Right cardiac atrium (tissue), 5 donors: ENCODE data around the gene TGM6. TPM values are rescaled to one million over a fixed set of nuclear protein-coding genes. Genes with fewer than 3 reads are reported as not detected.

ENCODE experiments used
- ATAC-seq, 2 donors: fragments of 200-7000 bp; cut with Tn5 transposase; one replicate each; pipeline versions ENCODE4 v1.8.0 to v1.9.1; 2020; ENCODE audit warnings: moderate library complexity in 2 of 2, mild to moderate bottlenecking in 1 of 2
- DNase-seq, 3 donors: peaks; one replicate each; pipeline ENCODE4 v3.0.0-alpha.2; 2020
- H3K27ac ChIP-seq: one replicate; pipeline ENCODE4 v1.5.1; 2013; ENCODE audit warnings: mild to moderate bottlenecking, low read length, control low read depth, moderate library complexity
- H3K27me3 ChIP-seq: one replicate; pipeline ENCODE4 v1.6.1; 2013; ENCODE audit not compliant: control insufficient read depth, insufficient read depth
- H3K4me1 ChIP-seq: one replicate; pipeline ENCODE4 v1.6.1; 2013; ENCODE audit warnings: low read length; ENCODE audit not compliant: control insufficient read depth, insufficient read depth
- H3K4me3 ChIP-seq: one replicate; pipeline ENCODE4 v1.5.1; 2013; ENCODE audit warnings: low read length, control low read depth
- H3K9me3 ChIP-seq: one replicate; pipeline ENCODE4 v1.6.1; 2013; ENCODE audit warnings: low read length; ENCODE audit not compliant: control insufficient read depth
- WGBS: extraction: QIAGEN DNeasy Blood & Tissue Kit; methylation state at CpG from one replicate; pipeline ENCODE4 v1.1.7; 2013; 5-methylcytosine and 5-hydroxymethylcytosine counted together
- intact Hi-C, 4 donors: fragments of 100-400 bp; cut with DNase I; formaldehyde crosslinking; loops; one replicate each; pipeline versions ENCODE4 v1.11.0 to v1.14.0; 2022 to 2023
- polyA plus RNA-seq: library from polyadenylated mRNA; stranded (reverse); fragments of 200-250 nt; gene quantifications from one replicate; pipeline ENCODE4 v1.2.3, GENCODE V29; 2013
- total RNA-seq, 4 donors: library from RNA; stranded (reverse); fragmentation: NEBNext Ultra II Directional; extraction: Animal tissue kit (Norgen Biotek cat#: 25700); gene quantifications; one replicate each; pipeline ENCODE4 v1.2.1, GENCODE V29; 2021
- donor health status: healthy with polysubstance abuse.
- donor health status: DM: no; HTN: yes; CAD: no.
- donor health status: DM: no; HTN: no; CAD: no.
- donor health status: DM: no; HTN: yes; CAD: no; lungs with severe emphysema.
- donor health status: DM: yes; HTN: yes; CAD: no.

Gene TGM6
- total and polyA plus RNA-seq, 5 donors: not detected

DNA sequence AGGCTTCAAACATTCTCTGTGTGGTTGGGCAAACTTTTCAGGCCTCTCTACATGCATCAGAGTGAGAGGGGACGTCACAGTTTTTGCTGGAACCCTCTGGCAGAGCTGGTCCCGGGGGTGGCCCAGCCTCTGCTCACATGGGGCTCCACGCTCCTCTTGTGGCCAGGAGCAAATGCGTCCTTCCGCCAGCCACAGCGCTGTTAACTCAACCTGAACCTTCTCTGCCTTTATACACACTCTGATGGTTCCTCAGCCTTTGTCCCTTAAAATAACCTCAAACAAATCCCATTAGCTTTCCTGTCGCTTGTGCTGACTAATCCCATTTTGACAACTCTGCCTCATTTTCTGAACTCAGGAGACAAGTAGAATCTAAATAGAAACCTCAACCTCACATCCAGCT lies 39.4 kb upstream of the TGM6 start:
- DNase-seq (no peak), ATAC-seq (no peak)
- H3K27me3 ChIP-seq: no peaks in the 10 kb centered on the region
- intact Hi-C loops: loop anchor here in 1 of 4 donors (10.0 kb wide), 1 partner anchor 137 kb away; no protein-coding TSS in a partner anchor
- H3K9me3 ChIP-seq: no peaks in the 10 kb centered on the region
- H3K27ac ChIP-seq: no peak overlapping the region
- H3K4me3 ChIP-seq: no peak overlapping the region
- H3K4me1 ChIP-seq: no peaks in the 10 kb centered on the region
- 81% methylated on average over 7 of the region's 7 CpGs for WGBS

DNA sequence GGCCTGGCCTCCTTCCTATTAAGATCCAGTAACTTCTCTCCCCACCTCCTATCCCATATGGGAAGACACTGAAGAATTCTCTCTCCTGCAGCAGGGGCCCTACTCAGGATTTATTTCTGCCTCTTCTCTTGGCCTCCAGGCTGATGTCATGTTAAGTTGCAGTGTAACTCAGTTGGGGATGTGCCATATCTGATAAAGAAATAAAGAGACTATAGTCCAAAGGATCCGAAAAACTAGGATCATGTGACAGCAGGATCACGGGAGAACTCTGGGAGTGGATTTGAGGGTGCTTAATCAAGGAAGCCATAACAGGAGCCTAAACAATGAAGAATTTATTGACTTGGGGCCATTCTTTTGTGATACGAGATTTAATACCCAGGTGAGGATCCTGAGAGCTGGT lies 38.5 kb upstream of the TGM6 start:
- H3K27ac ChIP-seq: no peak overlapping the region
- H3K4me3 ChIP-seq: no peak overlapping the region
- 62% methylated on average over 3 of the region's 3 CpGs for WGBS
- H3K9me3 ChIP-seq: no peaks in the 10 kb centered on the region
- no peak for ATAC-seq
- no peaks in the 10 kb centered on the region for H3K4me1 ChIP-seq
- intact Hi-C loops: loop anchor here in 1 of 4 donors (10.0 kb wide), 1 partner anchor 137 kb away; no protein-coding TSS in a partner anchor
- no peak for DNase-seq
- H3K27me3 ChIP-seq: no peaks in the 10 kb centered on the region

DNA sequence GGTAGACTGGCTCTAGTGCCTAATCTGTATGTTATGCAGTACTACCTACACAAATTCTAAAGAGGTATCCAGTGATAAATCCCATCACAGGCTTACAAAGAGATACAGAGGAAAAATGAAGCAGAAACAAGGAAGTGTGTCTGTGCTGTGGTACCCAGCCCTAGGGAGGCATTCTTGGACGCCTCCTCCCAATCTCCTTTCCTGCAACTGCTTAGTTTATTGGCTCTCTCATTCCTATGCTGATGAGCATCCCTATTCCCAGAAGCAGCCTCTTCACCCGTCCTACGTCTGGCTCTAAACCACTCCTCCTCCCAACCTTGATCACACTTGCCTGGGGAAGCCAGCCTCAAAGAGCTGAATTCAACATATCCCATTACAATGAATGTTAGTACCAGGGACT lies 34.5 kb upstream of the TGM6 start:
- H3K27me3 ChIP-seq: no peaks in the 10 kb centered on the region
- 57% methylated on average over 3 of the region's 3 CpGs for WGBS
- H3K4me3 ChIP-seq: no peak overlapping the region
- intact Hi-C loops: loop anchor here in 1 of 4 donors (10.0 kb wide), 1 partner anchor 141 kb away; no protein-coding TSS in a partner anchor
- no peaks in the 10 kb centered on the region for H3K9me3 ChIP-seq
- no peak for ATAC-seq
- no peaks in the 10 kb centered on the region for H3K4me1 ChIP-seq
- H3K27ac ChIP-seq: no peak overlapping the region
- DNase-seq: no peak

DNA sequence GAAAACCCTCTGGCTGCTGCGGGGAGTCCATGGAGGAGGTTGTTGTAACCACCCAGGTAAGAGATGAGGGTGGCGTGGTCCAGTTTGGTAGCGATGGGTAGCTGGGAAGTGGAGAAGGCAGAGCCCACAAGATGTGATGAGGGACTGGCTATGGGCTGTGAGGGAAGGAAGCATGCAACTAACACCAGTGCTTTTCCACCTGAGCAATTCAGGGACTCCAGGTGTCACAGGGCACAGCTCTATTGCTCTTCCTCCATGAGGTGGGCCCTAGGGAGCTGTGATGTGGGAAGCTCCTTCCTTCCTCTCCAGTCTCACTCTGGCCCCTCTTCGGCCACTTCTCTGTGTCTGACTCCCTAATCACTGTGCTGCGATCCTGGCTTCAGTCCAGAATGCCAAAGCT lies 32.4 kb upstream of the TGM6 start:
- Histone ChIP-seq H3K4me3 (no peak overlapping the region), H3K27ac (no peak overlapping the region), H3K27me3 (no peaks in the 10 kb centered on the region), H3K4me1 (no peaks in the 10 kb centered on the region), H3K9me3 (no peaks in the 10 kb centered on the region)
- DNase-seq (no peak), ATAC-seq (no peak)
- 62% methylated on average over 5 of the region's 5 CpGs for WGBS
- intact Hi-C loops: loop anchor here in 1 of 4 donors (10.0 kb wide), 1 partner anchor 144 kb away; no protein-coding TSS in a partner anchor

DNA sequence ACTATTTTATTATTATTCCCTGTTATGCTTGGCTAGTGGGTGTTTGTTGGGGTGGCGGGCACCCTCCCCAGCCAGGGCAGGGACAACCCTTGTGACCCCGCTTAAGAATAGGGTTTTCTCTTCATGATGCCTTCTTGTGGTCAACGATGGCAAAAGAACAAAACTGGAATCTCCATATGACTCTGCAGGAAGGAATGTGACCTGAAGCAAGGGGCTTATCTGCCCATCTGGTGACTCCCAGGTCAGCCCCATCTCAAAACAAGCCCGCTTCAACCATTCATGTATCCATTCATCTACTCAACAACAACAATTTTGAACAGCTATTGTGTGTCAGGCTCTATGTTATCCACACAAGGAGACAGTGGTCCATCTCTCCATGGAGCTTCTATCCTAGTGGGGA lies 30.9 kb upstream of the TGM6 start:
- WGBS: 47% methylated on average over 4 of the region's 4 CpGs
- intact Hi-C loops: loop anchor here in 1 of 4 donors (10.0 kb wide), 1 partner anchor 145 kb away; no protein-coding TSS in a partner anchor
- Histone ChIP-seq H3K27me3 (no peaks in the 10 kb centered on the region), H3K4me1 (no peaks in the 10 kb centered on the region), H3K27ac (no peak overlapping the region), H3K9me3 (no peaks in the 10 kb centered on the region), H3K4me3 (no peak overlapping the region)
- no peak for ATAC-seq
- DNase-seq: no peak

DNA sequence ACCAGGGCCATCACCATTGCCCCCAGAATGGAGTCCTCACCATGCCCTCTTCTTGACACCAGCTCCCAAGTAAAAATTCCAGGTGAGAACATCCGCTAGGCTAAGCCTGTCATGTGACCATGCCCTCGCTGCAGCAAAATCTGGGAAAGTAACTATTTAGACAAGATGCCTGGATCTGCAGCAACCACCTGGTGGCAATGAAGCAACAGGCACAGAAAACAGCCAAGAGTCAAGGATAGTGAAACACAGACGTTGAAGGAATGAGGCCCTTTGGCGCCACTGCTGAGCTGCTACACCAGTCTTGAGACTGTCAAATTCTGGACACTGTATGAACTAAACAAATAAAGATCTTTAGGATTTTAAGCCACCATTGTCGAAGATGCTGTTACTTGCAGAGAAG lies 30.1 kb upstream of the TGM6 start:
- H3K4me1 ChIP-seq: no peaks in the 10 kb centered on the region
- intact Hi-C loops: no loop called here
- ATAC-seq (no peak), DNase-seq (no peak)
- no peak overlapping the region for H3K4me3 ChIP-seq
- H3K9me3 ChIP-seq: no peaks in the 10 kb centered on the region
- 84% methylated on average over 5 of the region's 5 CpGs for WGBS
- H3K27ac ChIP-seq: no peak overlapping the region
- no peaks in the 10 kb centered on the region for H3K27me3 ChIP-seq

DNA sequence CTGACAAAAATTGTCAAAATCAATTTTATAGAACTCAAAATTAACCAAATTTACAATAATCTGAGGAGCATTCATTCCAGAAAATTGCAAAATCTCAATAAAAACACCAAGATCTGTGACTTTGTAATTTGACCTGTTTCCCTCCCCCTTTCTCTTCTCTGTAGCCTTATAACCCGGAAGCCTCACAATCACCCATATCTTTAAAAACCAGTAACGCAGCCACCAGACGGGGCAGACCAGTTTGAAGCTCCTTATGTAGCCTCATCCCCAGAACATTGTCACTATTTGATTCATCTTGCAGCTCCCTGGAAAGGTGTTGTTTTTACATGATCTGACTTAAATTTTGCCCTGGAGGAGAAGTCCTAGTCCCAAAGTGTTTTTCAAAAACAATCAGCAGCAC lies 27.5 kb upstream of the TGM6 start:
- ATAC-seq (no peak), DNase-seq (no peak)
- no peak overlapping the region for H3K27ac ChIP-seq
- intact Hi-C loops: no loop called here
- H3K4me1 ChIP-seq: no peaks in the 10 kb centered on the region
- H3K27me3 ChIP-seq: no peaks in the 10 kb centered on the region
- no peak overlapping the region for H3K4me3 ChIP-seq
- H3K9me3 ChIP-seq: no peaks in the 10 kb centered on the region
- WGBS: 44% methylated on average over 3 of the region's 3 CpGs

DNA sequence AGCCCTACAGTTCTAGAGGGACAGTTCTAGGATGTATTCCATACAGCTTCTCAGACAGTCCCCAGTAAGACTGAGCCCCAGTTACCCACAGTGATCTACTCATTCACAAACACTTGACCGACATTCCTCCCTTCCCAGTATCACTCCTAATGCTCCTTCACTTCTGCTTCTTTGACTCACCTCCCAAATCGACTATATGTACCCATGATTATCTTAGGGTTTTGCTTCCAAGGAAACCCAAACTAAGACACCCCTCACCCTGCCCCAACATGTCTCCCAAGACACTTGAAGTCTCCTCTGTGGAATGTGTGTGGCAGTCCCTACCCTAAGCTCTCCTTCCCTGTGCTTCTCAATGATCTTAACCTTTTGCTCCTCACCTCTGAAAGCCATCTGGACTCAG lies 23.6 kb upstream of the TGM6 start:
- ATAC-seq: no peak
- DNase-seq: no peak
- no peaks in the 10 kb centered on the region for H3K9me3 ChIP-seq
- intact Hi-C loops: no loop called here
- no peaks in the 10 kb centered on the region for H3K27me3 ChIP-seq
- H3K27ac ChIP-seq: no peak overlapping the region
- H3K4me3 ChIP-seq: no peak overlapping the region
- no peaks in the 10 kb centered on the region for H3K4me1 ChIP-seq
- 52% methylated on average over 2 of the region's 2 CpGs for WGBS

DNA sequence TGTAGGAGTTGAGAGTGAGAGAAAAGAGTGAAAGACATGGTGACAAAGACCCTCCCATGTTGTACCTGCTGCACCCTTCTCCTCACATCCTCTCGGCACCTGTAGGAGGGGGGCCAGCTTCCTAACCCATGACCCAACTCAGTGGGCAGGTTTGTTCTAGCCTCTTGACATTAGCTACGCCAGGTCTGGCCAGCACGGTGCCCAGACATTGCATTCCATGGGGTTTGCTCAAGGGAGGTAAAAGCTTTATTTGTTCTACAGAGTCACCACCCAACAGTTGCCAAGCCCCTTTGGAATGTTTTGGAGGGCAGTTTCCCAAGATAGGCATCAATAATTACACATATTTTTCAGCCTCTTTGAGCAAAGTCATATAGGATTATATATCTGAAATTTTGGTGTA lies 22.7 kb upstream of the TGM6 start:
- DNase-seq (no peak), ATAC-seq (no peak)
- no peak overlapping the region for H3K27ac ChIP-seq
- H3K4me1 ChIP-seq: no peaks in the 10 kb centered on the region
- no peaks in the 10 kb centered on the region for H3K27me3 ChIP-seq
- H3K4me3 ChIP-seq: no peak overlapping the region
- WGBS: 85% methylated on average over 3 of the region's 3 CpGs
- no peaks in the 10 kb centered on the region for H3K9me3 ChIP-seq
- intact Hi-C loops: no loop called here

DNA sequence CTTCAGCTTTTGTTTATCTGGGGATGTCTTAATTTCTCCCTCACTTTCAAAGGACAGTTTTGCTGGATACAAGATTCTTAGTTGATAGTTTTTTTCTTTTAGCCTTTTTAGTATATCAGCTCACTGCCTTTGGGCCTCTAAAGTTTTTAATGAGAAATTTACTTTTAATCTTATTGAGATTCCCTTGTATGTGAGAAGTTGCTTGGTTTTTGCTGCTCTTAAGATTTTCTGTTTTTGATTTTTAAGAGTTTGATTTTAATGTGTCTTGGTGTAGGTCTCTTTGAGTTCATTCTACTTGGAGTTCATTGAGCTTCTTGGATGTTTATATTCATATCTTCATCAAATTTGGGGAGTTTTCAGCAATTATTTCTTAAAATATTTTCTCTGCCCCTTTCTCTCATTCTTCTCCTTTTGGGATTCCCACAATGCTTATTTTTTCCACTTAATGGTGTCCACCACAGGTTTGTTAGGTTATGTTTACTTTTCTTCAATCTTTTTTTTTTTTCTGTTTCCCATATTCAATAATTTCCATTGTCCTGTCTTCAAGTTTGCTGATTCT lies 19.6 kb upstream of the TGM6 start:
- H3K27me3 ChIP-seq: no peaks in the 10 kb centered on the region
- no peak for DNase-seq
- ATAC-seq: no peak
- H3K9me3 ChIP-seq: no peaks in the 10 kb centered on the region
- intact Hi-C loops: no loop called here
- H3K27ac ChIP-seq: no peak overlapping the region
- H3K4me3 ChIP-seq: no peak overlapping the region
- H3K4me1 ChIP-seq: no peaks in the 10 kb centered on the region

DNA sequence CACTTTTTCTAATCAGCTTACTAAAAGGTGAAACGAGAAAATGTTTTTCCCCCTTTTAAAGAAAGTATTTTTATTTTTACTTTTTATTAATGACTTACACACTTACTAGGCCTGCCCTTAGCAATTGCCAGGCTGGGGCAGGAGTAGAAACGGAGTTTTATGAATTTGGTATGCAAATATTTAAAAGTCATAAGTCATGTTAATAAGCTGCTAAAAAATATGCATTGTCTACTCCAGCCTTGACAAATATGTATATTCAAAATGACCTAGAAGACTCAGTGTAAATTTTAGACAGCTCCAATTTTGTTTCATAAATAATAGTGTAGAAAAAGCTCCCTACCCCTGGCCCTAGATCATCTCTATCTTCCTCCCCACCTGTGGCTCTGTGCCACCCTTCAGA lies 17.5 kb upstream of the TGM6 start:
- no peaks in the 10 kb centered on the region for H3K9me3 ChIP-seq
- H3K4me3 ChIP-seq: no peak overlapping the region
- intact Hi-C loops: no loop called here
- H3K27ac ChIP-seq: no peak overlapping the region
- DNase-seq (no peak), ATAC-seq (no peak)
- 81% methylated on average over 2 of the region's 2 CpGs for WGBS
- no peaks in the 10 kb centered on the region for H3K27me3 ChIP-seq
- H3K4me1 ChIP-seq: no peaks in the 10 kb centered on the region

DNA sequence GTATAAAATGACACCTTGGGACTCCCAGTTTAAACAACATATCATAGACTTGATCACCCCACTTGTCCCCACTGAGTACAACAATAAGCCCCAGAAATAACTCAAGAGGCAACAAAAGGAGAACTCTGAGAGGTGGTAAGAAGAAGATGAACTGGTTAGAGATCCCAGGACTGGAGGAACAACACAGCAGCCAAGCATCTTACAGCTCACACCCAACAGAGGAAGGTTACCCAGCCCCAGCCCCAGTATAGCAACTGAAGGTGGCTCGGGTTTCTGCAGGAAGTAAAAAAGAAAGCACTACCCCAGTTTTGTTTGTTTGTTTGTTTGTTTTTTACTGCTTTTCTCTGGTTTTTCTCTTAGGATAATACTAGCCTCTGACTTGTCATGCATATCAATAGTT lies 17.1 kb upstream of the TGM6 start:
- 36% methylated on average over 1 of the region's 1 CpG for WGBS

More for the DNA sequence above, 17.1 kb upstream of the TGM6 start:
- Histone ChIP-seq H3K27me3 (no peaks in the 10 kb centered on the region), H3K4me1 (no peaks in the 10 kb centered on the region), H3K9me3 (no peaks in the 10 kb centered on the region), H3K27ac (no peak overlapping the region), H3K4me3 (no peak overlapping the region)
- intact Hi-C loops: no loop called here
- ATAC-seq: no peak
- DNase-seq: no peak
